ENCODE data around the gene CAPSL.
"Not testable (repeated sequence)": the region's sequence is repeated elsewhere in the genome, so short reads cannot be mapped to it uniquely, and the experiment has no call there.

Gene CAPSL

GRCh38 chr5:35859101-35859661, 79.2 kb downstream of the CAPSL start:
- H3K9me3 ChIP-seq (ENCODE audit: control insufficient read depth, low read length): no peaks in the 10 kb centered on the region
- H3K27ac ChIP-seq (ENCODE audit: insufficient read depth, low read depth, low read length, poor library complexity, severe bottlenecking): no peak overlapping the region
- WGBS, 2 experiments: 39 to 42% methylated on average over 3 of the region's 3 CpGs

GRCh38 chr5:35857606-35858205, 80.7 kb downstream of the CAPSL start:
- 97 to 100% methylated on average over 2 of the region's 2 CpGs for WGBS, 2 experiments
- Histone ChIP-seq H3K36me3 (ENCODE audit: control insufficient read depth, insufficient read depth, low read length) (no peaks in the 10 kb centered on the region), H3K9me3 (ENCODE audit: control insufficient read depth, low read length) (no peaks in the 10 kb centered on the region), H3K4me1 (ENCODE audit: control insufficient read depth, insufficient read depth, low read length) (peaks cover 7% of the 10 kb centered on the region), H3K27me3 (ENCODE audit: control insufficient read depth, insufficient read depth, low read length, poor library complexity, severe bottlenecking) (no peaks in the 10 kb centered on the region), H3K4me3 (ENCODE audit: insufficient read depth, low read depth, low read length) (no peak overlapping the region), H3K27ac (ENCODE audit: insufficient read depth, low read depth, low read length, poor library complexity, severe bottlenecking) (no peak overlapping the region)

More at GRCh38 chr5:35859101-35859661, 79.2 kb downstream of the CAPSL start:
- Histone ChIP-seq H3K4me1 (ENCODE audit: control insufficient read depth, insufficient read depth, low read length) (peaks cover 7% of the 10 kb centered on the region), H3K36me3 (ENCODE audit: control insufficient read depth, insufficient read depth, low read length) (no peaks in the 10 kb centered on the region), H3K4me3 (ENCODE audit: insufficient read depth, low read depth, low read length) (no peak overlapping the region), H3K27me3 (ENCODE audit: control insufficient read depth, insufficient read depth, low read length, poor library complexity, severe bottlenecking) (no peaks in the 10 kb centered on the region)

GRCh38 chr5:35856765-35857351, 81.6 kb downstream of the CAPSL start, which contains the start of gene IL7R:
Gene IL7R (plus strand): TSS chr5:35856891. CDS start chr5:35856978, 87 bp downstream.
- Histone ChIP-seq H3K4me3 (ENCODE audit: insufficient read depth, low read depth, low read length) (no peak within 1 kb of the TSS), H3K36me3 (ENCODE audit: control insufficient read depth, insufficient read depth, low read length) (no peaks in the 10 kb centered on the region), H3K27ac (ENCODE audit: insufficient read depth, low read depth, low read length, poor library complexity, severe bottlenecking) (no peak within 1 kb of the TSS), H3K27me3 (ENCODE audit: control insufficient read depth, insufficient read depth, low read length, poor library complexity, severe bottlenecking) (no peaks in the 10 kb centered on the region), H3K4me1 (ENCODE audit: control insufficient read depth, insufficient read depth, low read length) (peaks cover 7% of the 10 kb centered on the region), H3K9me3 (ENCODE audit: control insufficient read depth, low read length) (no peaks in the 10 kb centered on the region)
- 60 to 63% methylated on average over 1 of the region's 1 CpG for WGBS, 2 experiments

- not testable (repeated sequence) for H3K27ac ChIP-seq (ENCODE audit: insufficient read depth, low read depth, low read length, poor library complexity, severe bottlenecking); H3K9me3 ChIP-seq (ENCODE audit: control insufficient read depth, low read length); H3K36me3 ChIP-seq (ENCODE audit: control insufficient read depth, insufficient read depth, low read length); H3K4me1 ChIP-seq (ENCODE audit: control insufficient read depth, insufficient read depth, low read length); H3K4me3 ChIP-seq (ENCODE audit: insufficient read depth, low read depth, low read length); H3K27me3 ChIP-seq (ENCODE audit: control insufficient read depth, insufficient read depth, low read length, poor library complexity, severe bottlenecking)
- 95 to 98% methylated on average over 5 of the region's 5 CpGs for whole genome bisulfite sequencing, 2 experiments
These were observed 82.1 kb downstream of the CAPSL start for GRCh38 chr5:35856186-35856764.

GRCh38 chr5:35855187-35855586, 83.2 kb downstream of the CAPSL start:
- H3K4me1 ChIP-seq (ENCODE audit: control insufficient read depth, insufficient read depth, low read length): peaks cover 7% of the 10 kb centered on the region
- H3K27ac ChIP-seq (ENCODE audit: insufficient read depth, low read depth, low read length, poor library complexity, severe bottlenecking): no peak overlapping the region
- WGBS, 2 experiments: 88 to 92% methylated on average over 1 of the region's 1 CpG
- no peaks in the 10 kb centered on the region for H3K9me3 ChIP-seq (ENCODE audit: control insufficient read depth, low read length)
- H3K4me3 ChIP-seq (ENCODE audit: insufficient read depth, low read depth, low read length): no peak overlapping the region
- H3K27me3 ChIP-seq (ENCODE audit: control insufficient read depth, insufficient read depth, low read length, poor library complexity, severe bottlenecking): no peaks in the 10 kb centered on the region
- H3K36me3 ChIP-seq (ENCODE audit: control insufficient read depth, insufficient read depth, low read length): no peaks in the 10 kb centered on the region

Measured in ectodermal cell (in vitro differentiated cells).